Endodermal cell (in vitro differentiated cells): ENCODE measurements around the gene KITLG. TPM values are rescaled to one million over a fixed set of nuclear protein-coding genes. Genes with fewer than 3 reads are reported as not detected.

Source experiments
- DNase-seq: peaks from one replicate; pipeline ENCODE4 v3.0.0-alpha.2; 2017
- H3K27ac ChIP-seq: 2 replicates; pipeline ENCODE4 v1.5.1; 2013; ENCODE audit warnings: mild to moderate bottlenecking, low read depth, low read length, moderate library complexity
- H3K27me3 ChIP-seq: 2 replicates; pipeline ENCODE4 v1.6.1; 2013; ENCODE audit warnings: mild to moderate bottlenecking, low read length, moderate library complexity; ENCODE audit not compliant: insufficient read depth, control insufficient read depth, poor library complexity, severe bottlenecking
- H3K36me3 ChIP-seq: 2 replicates; pipeline ENCODE4 v1.7.0; 2013; ENCODE audit warnings: mild to moderate bottlenecking, low read length, moderate library complexity; ENCODE audit not compliant: control insufficient read depth, insufficient read depth
- H3K4me1 ChIP-seq: one replicate; pipeline ENCODE4 v1.7.0; 2013; ENCODE audit warnings: low read length; ENCODE audit not compliant: control insufficient read depth, insufficient read depth
- H3K4me3 ChIP-seq: 2 replicates; pipeline ENCODE4 v1.5.1; 2013; ENCODE audit warnings: mild to moderate bottlenecking, low read length, moderate library complexity
- H3K9ac ChIP-seq: 2 replicates; pipeline ENCODE4 v1.6.1; 2013; ENCODE audit warnings: mild to moderate bottlenecking, low read length, moderate library complexity; ENCODE audit not compliant: poor library complexity, severe bottlenecking; ENCODE audit errors: extremely low read depth
- H3K9me3 ChIP-seq: 2 replicates; pipeline ENCODE4 v1.6.1; 2013; ENCODE audit warnings: mild to moderate bottlenecking, low read length, moderate library complexity; ENCODE audit not compliant: control insufficient read depth
- H3K27ac Mint-ChIP-seq: 2 replicates; pipeline ENCODE4 v1.8.0; 2020; ENCODE audit warnings: mixed read lengths
- H3K27me3 Mint-ChIP-seq: 2 replicates; pipeline ENCODE4 v1.8.0; 2021; ENCODE audit warnings: mild to moderate bottlenecking, mixed read lengths; ENCODE audit not compliant: insufficient read depth
- H3K36me3 Mint-ChIP-seq: 2 replicates; pipeline ENCODE4 v1.8.0; 2020; ENCODE audit warnings: low read depth, mixed read lengths
- H3K4me1 Mint-ChIP-seq: 2 replicates; pipeline ENCODE4 v1.8.0; 2020; ENCODE audit warnings: mixed read lengths
- H3K4me3 Mint-ChIP-seq: 2 replicates; pipeline ENCODE4 v1.8.0; 2020; ENCODE audit warnings: mild to moderate bottlenecking, moderate library complexity, mixed read lengths
- H3K9me3 Mint-ChIP-seq: 2 replicates; pipeline ENCODE4 v1.8.0; 2020; ENCODE audit warnings: mild to moderate bottlenecking, mixed read lengths
- CTCF ChIP-seq: fragments of 200-600 bp; sonication (generic); conservative IDR thresholded peaks from 2 replicates; pipeline ENCODE4 v1.5.0; 2021; ENCODE audit warnings: antibody characterized with exemption, mild to moderate bottlenecking
- WGBS, 2 experiments: methylation state at CpG; one replicate each; pipeline versions ENCODE4 v1.1.5 to v1.1.7; 2013; ENCODE audit warnings: missing lambda C conversion rate in 2 of 2, mixed read lengths in 1 of 2; ENCODE audit not compliant: insufficient coverage in 1 of 2, insufficient read length in 1 of 2; 5-methylcytosine and 5-hydroxymethylcytosine counted together
- total RNA-seq, 2 donors: library from RNA; stranded (reverse); fragmentation: NEBNext Ultra II Directional in 1 of 2; extraction: Animal tissue kit (Norgen Biotek cat#: 25700) in 1 of 2; gene quantifications; 2 replicates in 1 of 2; 3 replicates in 1 of 2; pipeline ENCODE4 v1.2.1, GENCODE V29; 2021

The KITLG gene
- total RNA-seq, 2 donors from 2014 or later, result 7.0 to 14.3 TPM

GRCh38 chr12:88444481-88444880, 135.8 kb downstream of the KITLG start:
- H3K4me3 Mint-ChIP-seq, result no peak overlapping the region
- H3K4me1 Mint-ChIP-seq, result peaks cover 7% of the 10 kb centered on the region
- no peak for TF ChIP-seq CTCF
- no peaks in the 10 kb centered on the region for H3K27me3 Mint-ChIP-seq
- Histone ChIP-seq H3K4me1 (no peaks in the 10 kb centered on the region), H3K27me3 (no peaks in the 10 kb centered on the region), H3K36me3 (no peaks in the 10 kb centered on the region), H3K9me3 (no peaks in the 10 kb centered on the region), H3K27ac (no peak overlapping the region), H3K4me3 (no peak overlapping the region), H3K9ac (no peak overlapping the region)
- no peaks in the 10 kb centered on the region for H3K36me3 Mint-ChIP-seq
- no peak for DNase-seq
- H3K27ac Mint-ChIP-seq, result peak overlapping the region; percentile 5
- 80% methylated on average over 1 of the region's 1 CpG; no CpG with 5 or more reads in 1 of the 2 experiments for WGBS, 2 experiments
- peaks cover 6% of the 10 kb centered on the region for H3K9me3 Mint-ChIP-seq
